CD14-positive monocyte (primary cell): ENCODE results near the gene MTG2. TPM values are rescaled to one million over a fixed set of nuclear protein-coding genes. Genes with fewer than 3 reads are reported as not detected.

ENCODE experiments used
- DNase-seq, 3 donors: peaks; one replicate each; pipeline ENCODE4 v3.0.0-alpha.2; 2011 to 2022
- H2AFZ ChIP-seq: 2 replicates; pipeline ENCODE4 v1.6.0; 2012; ENCODE audit warnings: mild to moderate bottlenecking, low read depth, low read length, inconsistent platforms; ENCODE audit not compliant: insufficient read depth, poor library complexity, severe bottlenecking
- H3K27ac ChIP-seq, 2 donors: 1 replicate in 1 of 2; 2 replicates in 1 of 2; pipeline ENCODE4 v1.5.1; 2012 to 2013; ENCODE audit warnings: low read length in 2 of 2, control low read depth in 1 of 2, inconsistent platforms in 1 of 2, low read depth in 1 of 2, mild to moderate bottlenecking in 1 of 2
- H3K27me3 ChIP-seq, 2 donors: one replicate each; pipeline versions ENCODE4 v1.6.0 to v1.6.1; 2011 to 2013; ENCODE audit warnings: low read length in 2 of 2; ENCODE audit not compliant: control insufficient read depth in 2 of 2, insufficient read depth in 2 of 2
- H3K36me3 ChIP-seq, 2 donors: replicated peaks in 1 of 2; 1 replicate in 1 of 2; 2 replicates in 1 of 2; pipeline versions ENCODE4 v1.5.1 to v1.6.1; 2012 to 2013; ENCODE audit warnings: low read length in 2 of 2, control low read depth in 1 of 2, inconsistent platforms in 1 of 2, mild to moderate bottlenecking in 1 of 2; ENCODE audit not compliant: insufficient read depth in 2 of 2, control insufficient read depth in 1 of 2
- H3K4me1 ChIP-seq, 2 donors: 1 replicate in 1 of 2; 2 replicates in 1 of 2; pipeline versions ENCODE4 v1.5.1 to v1.6.1; 2012 to 2013; ENCODE audit warnings: low read length in 2 of 2, control low read depth in 1 of 2, inconsistent platforms in 1 of 2, mild to moderate bottlenecking in 1 of 2, moderate library complexity in 1 of 2; ENCODE audit not compliant: insufficient read depth in 2 of 2, control insufficient read depth in 1 of 2
- H3K4me2 ChIP-seq: replicated peaks from 2 replicates; pipeline ENCODE3; 2012; ENCODE audit warnings: low read length, moderate library complexity, mild to moderate bottlenecking; ENCODE audit not compliant: poor library complexity, severe bottlenecking; ENCODE audit errors: extremely low read depth
- H3K4me3 ChIP-seq, 3 experiments: fragments of 200-600 bp in 1 of 3; sonication (generic) in 1 of 3; replicated peaks in 1 of 3; 1 replicate in 2 of 3; 2 replicates in 1 of 3; pipeline ENCODE4 v1.5.1; 2011 to 2013; ENCODE audit warnings: low read length in 3 of 3, mild to moderate bottlenecking in 3 of 3, control low read depth in 2 of 3, low read depth in 2 of 3, inconsistent platforms in 1 of 3, moderate library complexity in 1 of 3
- H3K79me2 ChIP-seq: 2 replicates; pipeline ENCODE4 v1.6.0; 2012; ENCODE audit warnings: mild to moderate bottlenecking, control low read depth, inconsistent platforms, low read length, moderate library complexity; ENCODE audit not compliant: insufficient read depth
- H3K9ac ChIP-seq: 2 replicates; pipeline ENCODE4 v1.6.0; 2017; ENCODE audit warnings: low read length, mild to moderate bottlenecking; ENCODE audit not compliant: insufficient read depth, poor library complexity, severe bottlenecking
- H3K9me3 ChIP-seq, 2 donors: replicated peaks in 1 of 2; 1 replicate in 1 of 2; 2 replicates in 1 of 2; pipeline versions ENCODE4 v1.5.1 to v1.6.1; 2012 to 2013; ENCODE audit warnings: low read length in 2 of 2, control low read depth in 1 of 2; ENCODE audit not compliant: control insufficient read depth in 1 of 2, insufficient read depth in 1 of 2
- H4K20me1 ChIP-seq: 2 replicates; pipeline ENCODE4 v1.6.0; 2012; ENCODE audit warnings: mild to moderate bottlenecking, low read length, control low read depth, moderate library complexity; ENCODE audit not compliant: insufficient read depth
- H3K27ac Mint-ChIP-seq, 7 donors: one replicate each; pipeline ENCODE4 v1.8.0; 2020; ENCODE audit warnings: mild to moderate bottlenecking in 7 of 7, mixed read lengths in 7 of 7, moderate library complexity in 6 of 7, inconsistent platforms in 2 of 7
- H3K27me3 Mint-ChIP-seq, 3 donors: one replicate each; pipeline ENCODE4 v1.8.0; 2021 to 2022; ENCODE audit warnings: low read depth in 3 of 3, mild to moderate bottlenecking in 3 of 3, mixed read lengths in 3 of 3, moderate library complexity in 3 of 3, inconsistent platforms in 1 of 3
- H3K36me3 Mint-ChIP-seq, 2 donors: one replicate each; pipeline ENCODE4 v1.8.0; 2020; ENCODE audit warnings: mixed read lengths in 2 of 2, inconsistent platforms in 1 of 2, mild to moderate bottlenecking in 1 of 2
- H3K4me1 Mint-ChIP-seq: one replicate; pipeline ENCODE4 v1.8.0; 2020; ENCODE audit warnings: mild to moderate bottlenecking, mixed read lengths
- H3K4me3 Mint-ChIP-seq, 2 donors: one replicate each; pipeline ENCODE4 v1.8.0; 2020; ENCODE audit warnings: mild to moderate bottlenecking in 2 of 2, mixed read lengths in 2 of 2, moderate library complexity in 1 of 2
- H3K9me3 Mint-ChIP-seq, 7 donors: one replicate each; pipeline ENCODE4 v1.8.0; 2020 to 2022; ENCODE audit warnings: mixed read lengths in 7 of 7, mild to moderate bottlenecking in 6 of 7, moderate library complexity in 6 of 7, inconsistent platforms in 2 of 7
- WGBS: methylation state at CpG from one replicate; pipeline ENCODE4 v1.1.5; 2013; ENCODE audit warnings: missing lambda C conversion rate; ENCODE audit not compliant: insufficient coverage; 5-methylcytosine and 5-hydroxymethylcytosine counted together
- intact Hi-C, 2 donors: fragments of 100-400 bp; cut with micrococcal nuclease; formaldehyde crosslinking; loops; one replicate each; pipeline versions ENCODE4 v1.15.0 to v1.15.1; 2023
- polyA plus RNA-seq, 3 donors: library from polyadenylated mRNA; depleted of rRNA in 1 of 3; unstranded in 2 of 3; stranded (reverse) in 1 of 3; fragments of 300-500 nt in 2 of 3; fragments of >200 nt in 1 of 3; fragmentation: Illumina TruSeq in 2 of 3; gene quantifications; 1 replicate in 2 of 3; 2 replicates in 1 of 3; pipeline ENCODE4 v1.2.3, GENCODE V29; 2012 to 2021
- TF ChIP-seq, protein P1 (sequence below): fragments of 200-600 bp; IDR thresholded peaks from one replicate; pipeline ENCODE4 v1.8.0; 2022; ENCODE audit warnings: antibody characterized with exemption, mild to moderate bottlenecking

MTG2 gene
- polyA plus RNA-seq, 3 donors, result 10.8 to 16.1 (median 14.9) TPM

GRCh38 chr20:62236766-62237513 is 54.1 kb downstream of the MTG2 start:
- no peak overlapping the region for H3K4me3 ChIP-seq
- no peak overlapping the region for H3K4me3 Mint-ChIP-seq
- peaks cover 32% of the 10 kb centered on the region for H3K79me2 ChIP-seq
- DNase-seq, result no peak
- no peaks in the 10 kb centered on the region for H3K27me3 ChIP-seq
- intact Hi-C loops, result loop anchor here (5.0 to 10.0 kb wide), 7 partner anchors 50 to 700 kb away; partner anchors contain the start of genes ADRM1 (in 1 of the 2), CABLES2 (in 1 of the 2), GID8 (in 1 of the 2) and LSM14B (in 1 of the 2)
- H3K9me3 ChIP-seq, result peaks cover 0 to 7% of the 10 kb centered on the region in 2 donors
- no peak overlapping the region for H3K4me2 ChIP-seq
- H3K4me1 ChIP-seq, result peaks cover 28 to 38% of the 10 kb centered on the region in 2 donors
- peaks cover 21% of the 10 kb centered on the region for H4K20me1 ChIP-seq
- H3K4me1 Mint-ChIP-seq, result peaks cover 33% of the 10 kb centered on the region
- H3K9ac ChIP-seq, result no peak overlapping the region
- H2AFZ ChIP-seq, result peak overlapping the region; percentile 82
- TF ChIP-seq, protein P1, sequence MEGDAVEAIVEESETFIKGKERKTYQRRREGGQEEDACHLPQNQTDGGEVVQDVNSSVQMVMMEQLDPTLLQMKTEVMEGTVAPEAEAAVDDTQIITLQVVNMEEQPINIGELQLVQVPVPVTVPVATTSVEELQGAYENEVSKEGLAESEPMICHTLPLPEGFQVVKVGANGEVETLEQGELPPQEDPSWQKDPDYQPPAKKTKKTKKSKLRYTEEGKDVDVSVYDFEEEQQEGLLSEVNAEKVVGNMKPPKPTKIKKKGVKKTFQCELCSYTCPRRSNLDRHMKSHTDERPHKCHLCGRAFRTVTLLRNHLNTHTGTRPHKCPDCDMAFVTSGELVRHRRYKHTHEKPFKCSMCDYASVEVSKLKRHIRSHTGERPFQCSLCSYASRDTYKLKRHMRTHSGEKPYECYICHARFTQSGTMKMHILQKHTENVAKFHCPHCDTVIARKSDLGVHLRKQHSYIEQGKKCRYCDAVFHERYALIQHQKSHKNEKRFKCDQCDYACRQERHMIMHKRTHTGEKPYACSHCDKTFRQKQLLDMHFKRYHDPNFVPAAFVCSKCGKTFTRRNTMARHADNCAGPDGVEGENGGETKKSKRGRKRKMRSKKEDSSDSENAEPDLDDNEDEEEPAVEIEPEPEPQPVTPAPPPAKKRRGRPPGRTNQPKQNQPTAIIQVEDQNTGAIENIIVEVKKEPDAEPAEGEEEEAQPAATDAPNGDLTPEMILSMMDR, result no peak
- 81% methylated on average over 19 of the region's 28 CpGs for WGBS
- peak overlapping the region in 1 of 7 donors; percentile 54 for H3K27ac Mint-ChIP-seq
- H3K9me3 Mint-ChIP-seq, result peaks cover 3 to 7% (median 5%) of the 10 kb centered on the region in 7 donors
- H3K36me3 Mint-ChIP-seq, result peaks cover 7 to 15% of the 10 kb centered on the region in 2 donors
- H3K27ac ChIP-seq, result no peak overlapping the region
- H3K27me3 Mint-ChIP-seq, result peaks cover 1 to 3% (median 2%) of the 10 kb centered on the region in 3 donors
- H3K36me3 ChIP-seq, result peaks cover 4 to 6% of the 10 kb centered on the region in 2 donors

DNA sequence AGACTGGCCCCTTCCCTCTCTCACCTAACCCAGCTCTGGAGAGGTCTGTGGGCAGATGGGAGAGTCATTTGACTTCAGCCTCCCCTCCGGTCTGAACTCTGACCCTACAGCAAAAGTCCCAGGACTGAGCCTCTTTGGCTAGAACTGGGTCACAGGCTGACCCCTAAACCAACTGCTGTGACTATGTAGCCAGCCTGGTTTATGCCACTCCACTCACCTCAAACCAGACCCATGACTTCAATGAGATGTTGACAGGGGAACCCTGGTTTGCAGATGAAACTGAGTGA is 54.6 kb downstream of the MTG2 start:
- Mint-ChIP-seq H3K27me3 (peaks cover 1 to 3% (median 2%) of the 10 kb centered on the region in 3 donors), H3K36me3 (peaks cover 11 to 20% of the 10 kb centered on the region in 2 donors), H3K27ac (peak overlapping the region in 3 of 7 donors; percentile 60 to 92 (median 75)), H3K4me1 (peaks cover 34% of the 10 kb centered on the region), H3K4me3 (peak overlapping the region; percentile 81 to 93), H3K9me3 (peaks cover 3 to 7% (median 5%) of the 10 kb centered on the region in 7 donors)
- Histone ChIP-seq H3K4me1 (peaks cover 28 to 38% of the 10 kb centered on the region in 2 donors), H3K36me3 (peaks cover 7 to 11% of the 10 kb centered on the region in 2 donors), H3K9me3 (peaks cover 0 to 7% of the 10 kb centered on the region in 2 donors), H2AFZ (peak overlapping the region; percentile 82), H3K9ac (no peak overlapping the region), H3K4me3 (peak overlapping the region in 1 of 3 experiments; percentile 82), H4K20me1 (peaks cover 26% of the 10 kb centered on the region), H3K27me3 (no peaks in the 10 kb centered on the region), H3K4me2 (peak overlapping the region; percentile 85), H3K79me2 (peaks cover 37% of the 10 kb centered on the region), H3K27ac (peak overlapping the region in 1 of 2 donors; percentile 70)
- TF ChIP-seq, protein P1, result no peak
- no peak for DNase-seq
- intact Hi-C loops, result loop anchor here (5.0 to 10.0 kb wide), 7 partner anchors 50 to 700 kb away; partner anchors contain the start of genes ADRM1 (in 1 of the 2), CABLES2 (in 1 of the 2), GID8 (in 1 of the 2) and LSM14B (in 1 of the 2)
- no CpG with 5 or more reads among the region's 1 CpG for WGBS
